Measurements from ENCODE around the gene SND1.

SND1 gene

GRCh38 chr7:127710635-127711034, 58.6 kb downstream of the SND1 start (continued):
- no peak for TF ChIP-seq PPARA (CRISPR knock-in tag; IDR thresholded peaks at IDR 0.05; ENCODE audit: borderline replicate concordance)
- TF ChIP-seq RARB (CRISPR knock-in tag; IDR thresholded peaks at IDR 0.05) = no peak
- TF ChIP-seq ZFP3 (CRISPR knock-in tag; IDR thresholded peaks at IDR 0.05) = no peak

- ATAC-seq = no peak
- TF ChIP-seq ISL1 (CRISPR knock-in tag; IDR thresholded peaks at IDR 0.05) (no peak), ZNF565 (CRISPR knock-in tag; conservative IDR thresholded peaks at IDR 0.05; ENCODE audit: low read depth) (no peak), PPARA (CRISPR knock-in tag; IDR thresholded peaks at IDR 0.05; ENCODE audit: borderline replicate concordance) (no peak), TOX (CRISPR knock-in tag; IDR thresholded peaks at IDR 0.05; ENCODE audit: borderline replicate concordance) (no peak), CSRNP3 (CRISPR knock-in tag; IDR thresholded peaks at IDR 0.05) (no peak), PATZ1 (CRISPR knock-in tag; IDR thresholded peaks at IDR 0.05; ENCODE audit: borderline replicate concordance) (no peak), RARB (CRISPR knock-in tag; IDR thresholded peaks at IDR 0.05) (no peak), ZFP3 (CRISPR knock-in tag; IDR thresholded peaks at IDR 0.05) (no peak), OSR1 (CRISPR knock-in tag; IDR thresholded peaks at IDR 0.05) (no peak)
Measured at GRCh38 chr7:127711872-127712271, 59.9 kb downstream of the SND1 start.

- ATAC-seq = no peak
- TF ChIP-seq CSDC2 (CRISPR knock-in tag; IDR thresholded peaks at IDR 0.05) = no peak
- TF ChIP-seq ARNTL (CRISPR knock-in tag; IDR thresholded peaks at IDR 0.05; ENCODE audit: borderline replicate concordance, low read depth) = no peak
- no peak for TF ChIP-seq POU6F1 (CRISPR knock-in tag; IDR thresholded peaks at IDR 0.05; ENCODE audit: borderline replicate concordance, low read depth)
- TF ChIP-seq TCF4 (CRISPR knock-in tag; IDR thresholded peaks at IDR 0.05; ENCODE audit: borderline replicate concordance) = no peak
- TF ChIP-seq TSHZ2 (CRISPR knock-in tag; IDR thresholded peaks at IDR 0.05) = no peak
- TF ChIP-seq ZC3H10 (CRISPR knock-in tag; IDR thresholded peaks at IDR 0.05) = no peak
- no peak for TF ChIP-seq CREB5 (CRISPR knock-in tag; IDR thresholded peaks at IDR 0.05; ENCODE audit: low read depth)
- TF ChIP-seq BACH2 (CRISPR knock-in tag; IDR thresholded peaks at IDR 0.05; ENCODE audit: borderline replicate concordance) = no peak
- TF ChIP-seq GLIS3 (CRISPR knock-in tag; IDR thresholded peaks at IDR 0.05) = no peak
- no peak for TF ChIP-seq CSRNP3 (CRISPR knock-in tag; IDR thresholded peaks at IDR 0.05)
- TF ChIP-seq ZFP30 (CRISPR knock-in tag; IDR thresholded peaks at IDR 0.05) = no peak
- no peak for TF ChIP-seq ZNF565 (CRISPR knock-in tag; conservative IDR thresholded peaks at IDR 0.05; ENCODE audit: low read depth)
- TF ChIP-seq ISL1 (CRISPR knock-in tag; IDR thresholded peaks at IDR 0.05) = no peak
- TF ChIP-seq RARB (CRISPR knock-in tag; IDR thresholded peaks at IDR 0.05) = no peak
- TF ChIP-seq SNAI2 (CRISPR knock-in tag; IDR thresholded peaks at IDR 0.05) = no peak
- no peak for TF ChIP-seq ZNF70 (CRISPR knock-in tag; IDR thresholded peaks at IDR 0.05)
- no peak for TF ChIP-seq ZFP3 (CRISPR knock-in tag; IDR thresholded peaks at IDR 0.05)
Measured at GRCh38 chr7:127713006-127713405, 61.0 kb downstream of the SND1 start.
